NCI-H128 (cell line): ENCODE measurements around the gene ALDH4A1.

Source experiments
- DNase-seq: peaks from one replicate; lab custom pipeline; 2025; ENCODE audit not compliant: unreplicated experiment; lab: John Stamatoyannopoulos, UW

The ALDH4A1 gene

GRCh38 chr1:18902523-18903290 is at the start of gene ALDH4A1:
ALDH4A1 (minus strand) TSS chr1:18902555; CDS start chr1:18902523, 32 bp downstream.
- DNase-seq = peak; percentile 94

GRCh38 chr1:18951818-18952391 is 49.5 kb upstream of the ALDH4A1 start:
- DNase-seq = no peak

GRCh38 chr1:18951416-18951815 is 49.1 kb upstream of the ALDH4A1 start:
- DNase-seq = no peak

- DNase-seq = no peak
These were observed 48.2 kb upstream of the ALDH4A1 start for GRCh38 chr1:18950401-18951026.

GRCh38 chr1:18949686-18950400 is 47.5 kb upstream of the ALDH4A1 start:
- DNase-seq = no peak

- no peak for DNase-seq
These were observed 46.7 kb upstream of the ALDH4A1 start for GRCh38 chr1:18948913-18949685.

- DNase-seq = no peak
These were observed 45.9 kb upstream of the ALDH4A1 start for GRCh38 chr1:18948048-18948912.

GRCh38 chr1:18947570-18947969 is 45.2 kb upstream of the ALDH4A1 start:
- no peak for DNase-seq

- DNase-seq = no peak
These were observed 44.4 kb upstream of the ALDH4A1 start for GRCh38 chr1:18946550-18947381.

GRCh38 chr1:18945401-18945849 is 43.1 kb upstream of the ALDH4A1 start:
- no peak for DNase-seq

- DNase-seq = no peak
These were observed 42.5 kb upstream of the ALDH4A1 start for GRCh38 chr1:18944810-18945209.

GRCh38 chr1:18943914-18944572 is 41.7 kb upstream of the ALDH4A1 start:
- no peak for DNase-seq

GRCh38 chr1:18943162-18943561 is 40.8 kb upstream of the ALDH4A1 start:
- DNase-seq = no peak

- DNase-seq = no peak
These were observed 40.0 kb upstream of the ALDH4A1 start for GRCh38 chr1:18942340-18942739.

- DNase-seq = no peak
These were observed 39.1 kb upstream of the ALDH4A1 start for GRCh38 chr1:18941221-18942141.

GRCh38 chr1:18940303-18941020 is 38.1 kb upstream of the ALDH4A1 start:
- no peak for DNase-seq
